Omental fat pad (tissue), 4 donors: Measurements from ENCODE around the gene CCDC178. TPM values are rescaled to one million over a fixed set of nuclear protein-coding genes. Genes with fewer than 3 reads are reported as not detected.
"Not testable (repeated sequence)": the region's sequence is repeated elsewhere in the genome, so short reads cannot be mapped to it uniquely, and the experiment has no call there.

ENCODE experiments used
- ATAC-seq: fragments of 150-250 bp; one replicate; pipeline ENCODE4 v1.9.1; 2016; ENCODE audit warnings: mild to moderate bottlenecking, moderate library complexity; ENCODE audit not compliant: low FRiP score
- DNase-seq: peaks from one replicate; pipeline ENCODE4 v3.0.0-alpha.2; 2019; ENCODE audit warnings: low spot score
- CTCF ChIP-seq, 3 donors: fragments of 450-650 bp; IDR thresholded peaks; one replicate each; pipeline ENCODE4 v1.5.1; 2016 to 2017; ENCODE audit warnings: antibody characterized with exemption in 3 of 3, mild to moderate bottlenecking in 3 of 3, moderate library complexity in 2 of 3
- total RNA-seq, 4 donors: library from RNA; depleted of rRNA; stranded (reverse); fragments of >200 nt; gene quantifications; one replicate each; pipeline ENCODE4 v1.1.0, GENCODE V29; 2016

The CCDC178 gene
- total RNA-seq, 4 donors from 2014 or later = 2.6 to 10.6 (median 3.5) TPM

GRCh38 chr18:33424266-33424946 is 16.1 kb downstream of the CCDC178 start:
- TF ChIP-seq CTCF (IDR thresholded peaks at IDR 0.05) = no peak
- DNase-seq (no peak), ATAC-seq (no peak)

GRCh38 chr18:33421225-33421624 is 19.3 kb downstream of the CCDC178 start:
- no peak for ATAC-seq
- TF ChIP-seq CTCF (IDR thresholded peaks at IDR 0.05) = no peak

GRCh38 chr18:33404244-33404873 is 36.2 kb downstream of the CCDC178 start:
- no peak for TF ChIP-seq CTCF (IDR thresholded peaks at IDR 0.05)
- no peak for ATAC-seq
- no peak for DNase-seq

More at GRCh38 chr18:33421225-33421624, 19.3 kb downstream of the CCDC178 start:
- DNase-seq = no peak

- DNase-seq, ATAC-seq: not testable (repeated sequence)
Measured at GRCh38 chr18:33398939-33399338, 41.6 kb downstream of the CCDC178 start.

GRCh38 chr18:33375829-33376228 is 64.7 kb downstream of the CCDC178 start:
- DNase-seq (no peak), ATAC-seq (no peak)
- TF ChIP-seq CTCF (IDR thresholded peaks at IDR 0.05) = no peak

GRCh38 chr18:33372442-33372841 is 68.1 kb downstream of the CCDC178 start:
- ATAC-seq = no peak

More at GRCh38 chr18:33372442-33372841, 68.1 kb downstream of the CCDC178 start:
- no peak for DNase-seq
- no peak for TF ChIP-seq CTCF (IDR thresholded peaks at IDR 0.05)
